Hepatocyte (in vitro differentiated cells): Measurements from ENCODE around the gene ADAMTSL3.
"Not testable (repeated sequence)": the region's sequence is repeated elsewhere in the genome, so short reads cannot be mapped to it uniquely, and the experiment has no call there.

Source experiments
- EZH2 ChIP-seq: fragments of 200-600 bp; sonication (generic); IDR thresholded peaks from 2 replicates; pipeline ENCODE4 v1.6.1; 2016; ENCODE audit warnings: antibody characterized with exemption, mild to moderate bottlenecking, borderline replicate concordance
- TF ChIP-seq, protein P1 (sequence below): fragments of 200-600 bp; sonication (generic); IDR thresholded peaks from 2 replicates; pipeline ENCODE4 v1.5.1; 2016; ENCODE audit warnings: antibody characterized with exemption, mild to moderate bottlenecking; ENCODE audit not compliant: poor library complexity

DNA sequence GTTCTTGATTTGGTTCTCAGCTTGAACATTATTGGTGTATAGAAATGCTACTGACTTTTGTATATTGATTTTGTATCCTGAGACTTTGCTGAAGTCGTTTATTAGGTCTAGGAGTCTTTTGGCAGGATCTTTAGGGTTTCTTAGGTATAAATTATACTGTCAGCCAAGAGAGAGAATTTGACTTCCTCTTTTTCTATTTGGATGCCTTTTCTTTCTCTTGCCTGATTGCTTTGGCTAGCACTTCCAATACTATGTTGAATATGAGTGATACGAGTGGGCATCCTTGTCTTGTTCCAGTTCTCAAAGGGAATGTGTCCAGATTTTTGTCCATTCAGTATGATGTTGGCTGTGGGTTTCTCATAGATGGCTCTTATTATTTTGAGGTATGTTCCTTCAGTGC lies 409.8 kb downstream of the ADAMTSL3 start:
- TF ChIP-seq, protein P1, sequence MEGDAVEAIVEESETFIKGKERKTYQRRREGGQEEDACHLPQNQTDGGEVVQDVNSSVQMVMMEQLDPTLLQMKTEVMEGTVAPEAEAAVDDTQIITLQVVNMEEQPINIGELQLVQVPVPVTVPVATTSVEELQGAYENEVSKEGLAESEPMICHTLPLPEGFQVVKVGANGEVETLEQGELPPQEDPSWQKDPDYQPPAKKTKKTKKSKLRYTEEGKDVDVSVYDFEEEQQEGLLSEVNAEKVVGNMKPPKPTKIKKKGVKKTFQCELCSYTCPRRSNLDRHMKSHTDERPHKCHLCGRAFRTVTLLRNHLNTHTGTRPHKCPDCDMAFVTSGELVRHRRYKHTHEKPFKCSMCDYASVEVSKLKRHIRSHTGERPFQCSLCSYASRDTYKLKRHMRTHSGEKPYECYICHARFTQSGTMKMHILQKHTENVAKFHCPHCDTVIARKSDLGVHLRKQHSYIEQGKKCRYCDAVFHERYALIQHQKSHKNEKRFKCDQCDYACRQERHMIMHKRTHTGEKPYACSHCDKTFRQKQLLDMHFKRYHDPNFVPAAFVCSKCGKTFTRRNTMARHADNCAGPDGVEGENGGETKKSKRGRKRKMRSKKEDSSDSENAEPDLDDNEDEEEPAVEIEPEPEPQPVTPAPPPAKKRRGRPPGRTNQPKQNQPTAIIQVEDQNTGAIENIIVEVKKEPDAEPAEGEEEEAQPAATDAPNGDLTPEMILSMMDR, result not testable (repeated sequence)
- TF ChIP-seq EZH2, result not testable (repeated sequence)
